Hepatocyte (in vitro differentiated cells): ENCODE data around the gene PHOX2A. TPM values are rescaled to one million over a fixed set of nuclear protein-coding genes. Genes with fewer than 3 reads are reported as not detected.
"Not testable (repeated sequence)": the region's sequence is repeated elsewhere in the genome, so short reads cannot be mapped to it uniquely, and the experiment has no call there.

Experiments used
- DNase-seq: peaks from one replicate; pipeline ENCODE4 v3.0.0-alpha.2; 2016; ENCODE audit warnings: low spot score
- H2AFZ ChIP-seq: fragments of 200-600 bp; sonication (generic); 2 replicates; pipeline ENCODE4 v1.6.0; 2016; ENCODE audit warnings: antibody characterized with exemption, mild to moderate bottlenecking
- H3K27ac ChIP-seq: fragments of 200-600 bp; sonication (generic); 2 replicates; pipeline ENCODE4 v1.5.1; 2016; ENCODE audit warnings: mild to moderate bottlenecking
- H3K27me3 ChIP-seq: fragments of 200-600 bp; sonication (generic); 2 replicates; pipeline ENCODE4 v1.6.1; 2016
- H3K36me3 ChIP-seq: fragments of 200-600 bp; sonication (generic); replicated peaks from 2 replicates; pipeline ENCODE4 v1.5.1; 2016; ENCODE audit warnings: low read depth; ENCODE audit not compliant: insufficient read depth
- H3K4me1 ChIP-seq: fragments of 200-600 bp; sonication (generic); 2 replicates; pipeline ENCODE4 v1.5.1; 2016; ENCODE audit warnings: mild to moderate bottlenecking, moderate library complexity; ENCODE audit not compliant: insufficient read depth
- H3K4me2 ChIP-seq: fragments of 200-600 bp; sonication (generic); 2 replicates; pipeline ENCODE4 v1.6.0; 2016
- H3K4me3 ChIP-seq: fragments of 200-600 bp; sonication (generic); 2 replicates; pipeline ENCODE4 v1.5.1; 2016; ENCODE audit warnings: mild to moderate bottlenecking
- H3K79me2 ChIP-seq: fragments of 200-600 bp; sonication (generic); 2 replicates; pipeline ENCODE4 v1.6.0; 2017; ENCODE audit warnings: mild to moderate bottlenecking
- H3K9me2 ChIP-seq: fragments of 200-600 bp; sonication (generic); replicated peaks from 2 replicates; pipeline ENCODE4 v1.6.0; 2017; ENCODE audit warnings: mild to moderate bottlenecking; ENCODE audit not compliant: insufficient read depth
- H3K9me3 ChIP-seq: fragments of 200-600 bp; sonication (generic); 2 replicates; pipeline ENCODE4 v1.5.1; 2016; ENCODE audit warnings: low read depth, mild to moderate bottlenecking
- H4K20me1 ChIP-seq: fragments of 200-600 bp; sonication (generic); 2 replicates; pipeline ENCODE4 v1.6.0; 2016; ENCODE audit warnings: mild to moderate bottlenecking; ENCODE audit not compliant: insufficient read depth, poor library complexity, severe bottlenecking
- EZH2 ChIP-seq: fragments of 200-600 bp; sonication (generic); IDR thresholded peaks from 2 replicates; pipeline ENCODE4 v1.6.1; 2016; ENCODE audit warnings: antibody characterized with exemption, mild to moderate bottlenecking, borderline replicate concordance
- EZH2phosphoT487 ChIP-seq: fragments of 200-600 bp; sonication (generic); IDR thresholded peaks from one replicate; pipeline ENCODE4 v1.6.1; 2018; ENCODE audit warnings: antibody characterized with exemption, mild to moderate bottlenecking, low read depth, moderate library complexity; ENCODE audit not compliant: unreplicated experiment, severe bottlenecking
- WGBS: methylation state at CpG from one replicate; pipeline ENCODE4 v1.1.6; 2016; ENCODE audit warnings: low lambda C conversion rate; ENCODE audit errors: missing lambda C conversion rate; 5-methylcytosine and 5-hydroxymethylcytosine counted together
- polyA plus RNA-seq: library from polyadenylated mRNA; unstranded; fragments of >200 nt; fragmentation: Nextera tagmentation; extraction: Ambion mirVana; gene quantifications from 2 replicates; pipeline ENCODE4 v1.2.1, GENCODE V29; 2016
- total RNA-seq: library from RNA; depleted of rRNA; stranded (reverse); fragments of >200 nt; gene quantifications from 2 replicates; pipeline ENCODE4 v1.2.3, GENCODE V29; 2014
- TF ChIP-seq, protein P1 (sequence below): fragments of 200-600 bp; sonication (generic); IDR thresholded peaks from 2 replicates; pipeline ENCODE4 v1.5.1; 2016; ENCODE audit warnings: antibody characterized with exemption, mild to moderate bottlenecking; ENCODE audit not compliant: poor library complexity

PHOX2A gene
- total and polyA plus RNA-seq, 2 experiments from 2014 or later, result not detected

DNA sequence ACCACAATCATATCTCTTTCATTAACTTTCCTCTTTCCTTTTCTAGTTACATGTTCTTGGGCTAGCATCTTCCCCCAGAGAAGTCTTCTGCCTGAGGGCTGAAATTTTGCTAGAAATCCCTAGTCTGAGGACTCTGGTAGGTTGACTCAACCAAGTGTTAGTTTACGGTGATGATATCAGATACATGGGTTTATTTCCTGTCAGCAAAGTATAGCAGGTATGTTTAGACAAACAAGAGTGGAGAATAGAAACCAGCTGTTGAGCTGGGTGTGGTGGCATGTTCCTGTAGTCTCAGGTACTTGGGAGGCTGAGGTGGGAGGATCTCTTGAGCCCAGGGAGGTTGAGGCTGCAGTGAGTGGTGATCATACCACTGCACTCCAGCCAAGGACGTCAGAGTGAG, 40.8 kb downstream of the PHOX2A start:
- Histone ChIP-seq H3K4me3 (no peak overlapping the region), H3K4me2 (no peak overlapping the region), H3K9me2 (no peaks in the 10 kb centered on the region), H3K4me1 (no peaks in the 10 kb centered on the region), H2AFZ (no peak overlapping the region), H3K27me3 (no peaks in the 10 kb centered on the region), H4K20me1 (no peaks in the 10 kb centered on the region), H3K27ac (no peak overlapping the region), H3K36me3 (no peaks in the 10 kb centered on the region), H3K9me3 (no peaks in the 10 kb centered on the region), H3K79me2 (no peaks in the 10 kb centered on the region)
- TF ChIP-seq EZH2 (no peak), EZH2phosphoT487 (no peak)
- TF ChIP-seq, protein P1, sequence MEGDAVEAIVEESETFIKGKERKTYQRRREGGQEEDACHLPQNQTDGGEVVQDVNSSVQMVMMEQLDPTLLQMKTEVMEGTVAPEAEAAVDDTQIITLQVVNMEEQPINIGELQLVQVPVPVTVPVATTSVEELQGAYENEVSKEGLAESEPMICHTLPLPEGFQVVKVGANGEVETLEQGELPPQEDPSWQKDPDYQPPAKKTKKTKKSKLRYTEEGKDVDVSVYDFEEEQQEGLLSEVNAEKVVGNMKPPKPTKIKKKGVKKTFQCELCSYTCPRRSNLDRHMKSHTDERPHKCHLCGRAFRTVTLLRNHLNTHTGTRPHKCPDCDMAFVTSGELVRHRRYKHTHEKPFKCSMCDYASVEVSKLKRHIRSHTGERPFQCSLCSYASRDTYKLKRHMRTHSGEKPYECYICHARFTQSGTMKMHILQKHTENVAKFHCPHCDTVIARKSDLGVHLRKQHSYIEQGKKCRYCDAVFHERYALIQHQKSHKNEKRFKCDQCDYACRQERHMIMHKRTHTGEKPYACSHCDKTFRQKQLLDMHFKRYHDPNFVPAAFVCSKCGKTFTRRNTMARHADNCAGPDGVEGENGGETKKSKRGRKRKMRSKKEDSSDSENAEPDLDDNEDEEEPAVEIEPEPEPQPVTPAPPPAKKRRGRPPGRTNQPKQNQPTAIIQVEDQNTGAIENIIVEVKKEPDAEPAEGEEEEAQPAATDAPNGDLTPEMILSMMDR, result no peak
- 64% methylated on average over 2 of the region's 2 CpGs for WGBS
- DNase-seq, result no peak

- Histone ChIP-seq H3K9me3 (no peaks in the 10 kb centered on the region), H3K4me1 (no peaks in the 10 kb centered on the region), H3K27ac (no peak overlapping the region), H3K27me3 (no peaks in the 10 kb centered on the region), H4K20me1 (no peaks in the 10 kb centered on the region), H3K79me2 (no peaks in the 10 kb centered on the region), H3K4me2 (no peak overlapping the region), H3K4me3 (no peak overlapping the region), H3K36me3 (no peaks in the 10 kb centered on the region), H2AFZ (no peak overlapping the region), H3K9me2 (no peaks in the 10 kb centered on the region)
- TF ChIP-seq, protein P1, result no peak
- no peak for TF ChIP-seq EZH2phosphoT487
- TF ChIP-seq EZH2, result no peak
- WGBS, result 97% methylated on average over 6 of the region's 6 CpGs
- DNase-seq, result no peak
These were observed 41.4 kb downstream of the PHOX2A start for GRCh38 chr11:72202571-72202970.

DNA sequence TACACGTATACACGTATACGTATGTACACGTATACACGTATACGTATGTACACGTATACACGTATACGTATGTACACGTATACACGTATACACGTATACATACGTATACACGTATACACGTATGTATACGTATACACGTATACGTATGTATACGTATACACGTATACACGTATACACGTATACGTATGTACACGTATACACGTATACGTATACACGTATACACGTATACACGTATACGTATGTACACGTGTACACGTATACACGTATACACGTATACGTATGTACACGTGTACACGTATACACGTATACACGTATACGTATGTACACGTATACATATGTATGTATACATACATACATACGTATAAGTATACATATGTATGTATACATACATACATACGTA, 42.5 kb downstream of the PHOX2A start:
- not testable (repeated sequence) for H3K4me2 ChIP-seq, H3K27ac ChIP-seq, H2AFZ ChIP-seq, H3K79me2 ChIP-seq, H3K4me3 ChIP-seq, H3K36me3 ChIP-seq, DNase-seq, H3K27me3 ChIP-seq, H3K9me3 ChIP-seq, H3K4me1 ChIP-seq, H3K9me2 ChIP-seq, H4K20me1 ChIP-seq
- WGBS, result 97% methylated on average over 11 of the region's 43 CpGs

- Histone ChIP-seq H4K20me1 (no peaks in the 10 kb centered on the region), H3K79me2 (no peaks in the 10 kb centered on the region), H3K4me3 (no peak overlapping the region), H3K27ac (no peak overlapping the region), H3K4me1 (no peaks in the 10 kb centered on the region), H3K9me2 (no peaks in the 10 kb centered on the region), H2AFZ (no peak overlapping the region), H3K36me3 (no peaks in the 10 kb centered on the region), H3K9me3 (no peaks in the 10 kb centered on the region), H3K4me2 (no peak overlapping the region), H3K27me3 (no peaks in the 10 kb centered on the region)
- 89% methylated on average over 12 of the region's 12 CpGs for WGBS
- DNase-seq, result no peak
- no peak for TF ChIP-seq EZH2
- no peak for TF ChIP-seq EZH2phosphoT487
- TF ChIP-seq, protein P1, result no peak
These were observed 48.3 kb downstream of the PHOX2A start for GRCh38 chr11:72195518-72196270.
